Amygdala (tissue), 56 donors: Measurements from ENCODE around the gene PPBP.
"Not testable (repeated sequence)": the region's sequence is repeated elsewhere in the genome, so short reads cannot be mapped to it uniquely, and the experiment has no call there.

Experiments used
- DNase-seq, 56 donors: peaks; one replicate each; lab custom pipeline; 2025; lab: John Stamatoyannopoulos, UW

Gene PPBP

DNA sequence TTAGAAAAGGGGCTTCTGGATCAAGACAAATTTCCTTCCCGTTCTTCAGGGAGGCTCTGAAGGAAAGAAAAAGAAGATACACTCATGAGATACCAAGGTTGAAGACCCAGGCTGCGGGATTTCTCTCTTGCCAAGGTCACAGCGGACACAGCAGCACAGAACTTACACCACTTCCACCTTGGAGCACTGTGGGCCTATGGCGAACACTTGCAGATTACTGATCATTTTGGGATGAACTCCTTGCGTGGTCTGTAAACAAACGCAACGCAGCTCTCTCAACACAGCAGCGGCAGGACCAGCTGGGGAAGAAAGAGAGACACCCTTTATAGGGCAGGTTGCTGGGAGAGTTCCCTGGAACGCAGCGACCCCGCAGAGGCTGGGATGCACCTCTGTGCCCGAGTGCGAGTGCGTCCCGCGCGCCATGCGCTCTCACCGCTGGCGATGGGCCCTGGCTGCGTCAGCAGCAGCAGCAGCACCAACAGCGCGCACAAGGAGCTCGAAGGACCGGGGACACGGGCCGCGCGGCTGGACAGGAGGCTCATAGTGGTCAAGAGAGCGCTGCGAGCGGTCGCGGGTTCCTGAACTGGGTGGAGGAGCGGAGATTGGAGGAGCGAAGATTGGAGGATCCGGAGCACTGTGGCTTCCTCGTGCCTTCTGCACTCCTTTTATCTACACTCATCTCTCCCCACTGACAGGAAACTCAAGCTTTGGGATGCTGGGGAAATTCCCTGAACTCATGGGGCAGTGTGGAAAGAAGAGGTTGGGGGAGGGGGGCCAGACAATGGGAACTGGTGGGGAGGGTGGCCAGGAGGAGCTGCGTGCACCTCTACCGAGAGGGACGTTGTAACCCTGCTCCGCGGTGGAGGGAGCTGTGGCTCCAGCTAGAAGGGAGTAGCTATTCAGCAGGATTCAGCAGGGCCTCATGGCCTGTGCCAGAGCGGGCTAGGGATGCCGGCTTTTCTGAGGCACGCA, 10.3 kb upstream of the PPBP start, which contains the start of gene CXCL5:
Gene CXCL5 (minus strand): TSS at position 638 of the 972 bp plus-strand sequence. CDS start 96 bp downstream, at position 542.
- peak in 24 of 56 donors; percentile 1 to 62 (median 14) for DNase-seq

DNA sequence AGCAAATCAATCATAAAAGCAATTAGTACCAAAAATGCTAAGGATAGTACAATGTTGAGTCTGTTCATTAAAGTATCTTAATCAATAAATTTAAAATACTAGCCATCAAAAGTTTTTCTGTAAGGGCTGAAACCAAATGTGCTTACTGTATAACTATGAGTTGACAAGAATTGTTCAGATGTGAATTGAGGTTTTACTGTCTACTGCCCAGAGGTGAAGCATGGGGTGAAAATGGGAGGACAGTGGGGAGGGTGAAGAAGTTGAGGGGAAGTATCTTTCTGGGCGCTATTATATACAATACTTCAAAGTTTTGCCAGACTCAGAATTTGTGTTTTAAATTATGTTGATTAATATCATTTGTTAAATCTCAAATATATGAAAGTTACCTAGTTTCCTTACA, 4.1 kb upstream of the PPBP start:
- DNase-seq = no peak

DNA sequence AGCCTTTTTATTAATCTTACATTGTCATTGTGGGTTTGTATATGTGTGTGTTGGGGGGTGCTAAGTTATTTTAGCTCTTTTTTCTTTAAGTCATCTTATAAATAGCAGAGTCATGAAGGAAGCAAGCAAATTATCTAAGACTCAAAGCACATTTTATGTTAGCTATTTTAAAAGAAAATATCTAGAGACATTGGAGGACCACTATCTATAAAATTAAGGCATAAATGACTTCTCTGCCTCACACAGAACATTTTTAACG, 3.7 kb upstream of the PPBP start:
- no peak for DNase-seq

DNA sequence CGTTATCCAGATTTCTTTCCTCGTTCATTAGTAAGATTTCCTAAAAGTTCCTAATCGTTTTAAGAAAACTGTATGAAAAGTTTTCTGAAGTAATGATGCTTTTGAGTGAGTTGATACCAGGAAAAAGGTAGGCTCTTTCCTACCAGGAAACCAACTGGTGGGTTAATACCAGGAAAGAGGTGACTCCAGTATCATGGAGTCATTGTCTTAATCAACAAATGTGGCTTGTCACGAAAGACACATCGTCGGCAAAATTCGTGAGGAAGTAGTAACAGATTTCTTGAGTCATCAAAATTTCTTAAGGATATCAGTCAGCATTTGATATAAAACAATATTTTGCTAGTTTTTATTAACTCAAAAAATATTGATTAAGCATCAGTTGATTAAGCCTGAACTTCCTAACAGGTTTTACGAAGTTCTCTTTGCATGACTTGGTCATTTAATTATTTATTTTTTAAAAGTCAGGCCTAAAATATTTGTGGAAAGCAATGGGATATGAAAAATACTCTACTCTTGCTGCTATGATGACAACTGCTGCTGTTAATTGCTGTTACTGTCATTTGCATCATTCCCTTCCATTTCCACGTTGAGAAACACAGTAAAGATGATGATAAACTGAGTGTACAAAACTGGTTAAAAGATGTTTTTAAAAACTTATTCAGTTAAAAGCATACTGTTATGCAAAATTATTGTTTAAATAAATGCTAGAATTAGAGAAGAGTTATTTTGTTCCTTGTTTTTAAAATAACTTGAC, 3.2 kb upstream of the PPBP start:
- DNase-seq = no peak

DNA sequence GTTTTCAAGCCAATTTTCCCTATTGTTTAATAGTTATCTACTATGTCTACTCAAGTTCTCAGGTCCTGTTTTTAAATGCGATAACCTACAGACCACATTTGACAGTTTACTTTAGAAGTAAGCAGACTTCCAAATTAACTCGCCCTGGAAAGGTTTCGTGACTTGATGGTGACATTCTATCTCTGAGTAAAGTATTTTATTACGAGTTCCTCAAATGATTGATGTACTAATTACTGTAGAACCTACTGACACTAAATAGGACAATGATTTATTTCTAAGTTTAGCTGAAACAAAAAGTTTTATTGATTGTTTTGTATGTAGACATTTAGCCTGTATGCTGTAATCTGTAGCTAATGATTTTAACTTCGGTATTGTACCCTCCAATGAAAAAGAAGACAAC, 1.9 kb upstream of the PPBP start:
- no peak for DNase-seq

DNA sequence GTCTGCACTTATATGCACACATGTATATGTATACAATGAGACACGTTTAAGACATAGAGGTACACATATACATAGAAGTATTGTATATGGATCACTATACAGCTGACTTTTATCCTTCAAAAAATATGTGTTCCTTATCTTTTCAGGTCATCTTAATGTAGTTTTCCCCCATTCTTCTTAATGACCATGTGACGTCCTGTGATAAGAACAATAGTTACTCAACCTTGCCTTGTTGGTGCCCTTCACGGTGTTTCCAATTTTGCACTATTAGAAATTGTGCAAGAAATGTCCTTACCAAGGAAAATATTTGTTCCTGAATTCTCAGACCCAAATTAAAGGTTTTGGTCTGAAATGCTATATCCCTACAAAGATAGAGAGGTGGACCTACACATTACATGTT, 1.0 kb upstream of the PPBP start:
- DNase-seq = no peak

DNA sequence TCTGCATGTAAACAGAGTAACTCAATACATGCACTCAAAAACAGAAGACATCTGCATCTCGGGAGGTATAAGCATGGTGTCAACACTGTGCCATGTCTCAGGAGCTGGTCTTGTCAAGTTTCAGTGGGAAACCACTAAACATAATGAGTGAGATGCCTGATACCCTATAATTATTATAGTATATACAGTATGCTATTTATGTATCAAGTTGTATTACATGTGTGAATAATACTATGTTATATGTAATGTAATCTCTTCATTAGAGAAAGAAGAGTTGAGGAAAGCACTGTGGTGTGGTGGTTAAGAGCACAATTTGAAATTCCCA, 2.5 kb downstream of the PPBP start:
- no peak for DNase-seq

DNA sequence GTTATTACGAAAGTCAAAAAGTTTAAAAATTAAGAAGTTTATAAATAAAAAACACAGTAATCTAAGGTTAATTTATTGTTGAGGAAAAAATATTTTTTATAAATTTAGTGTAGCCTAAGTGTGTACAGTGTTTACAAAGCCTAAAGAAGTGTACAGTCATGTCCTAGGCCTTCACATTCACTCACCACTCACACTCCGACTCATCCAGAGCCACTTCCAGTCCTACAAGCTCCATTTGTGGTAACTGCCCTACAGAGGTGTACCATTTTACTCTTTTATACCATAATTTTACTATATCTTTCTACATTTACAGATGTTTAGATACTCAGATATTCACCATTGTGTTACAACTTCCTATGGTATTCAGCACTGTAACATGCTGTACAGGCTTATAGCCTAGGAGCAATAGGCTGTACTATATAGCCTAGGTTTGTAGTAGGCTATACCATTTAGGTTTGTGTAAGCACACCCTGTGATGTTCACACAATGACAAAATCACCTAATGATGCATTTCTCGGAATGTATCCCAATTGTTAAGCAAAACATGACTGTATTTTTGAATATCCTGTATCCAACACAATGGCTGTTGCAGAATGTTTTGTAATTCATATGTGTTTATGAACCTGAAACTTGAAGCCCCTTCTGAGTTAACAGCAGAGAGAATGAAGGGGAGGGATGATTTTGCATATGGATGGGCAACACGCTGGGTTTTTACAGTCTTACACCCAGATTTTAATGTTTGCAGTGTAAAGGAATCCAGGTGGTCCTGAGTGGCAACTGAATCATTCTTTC, 3.1 kb downstream of the PPBP start:
- no peak for DNase-seq

DNA sequence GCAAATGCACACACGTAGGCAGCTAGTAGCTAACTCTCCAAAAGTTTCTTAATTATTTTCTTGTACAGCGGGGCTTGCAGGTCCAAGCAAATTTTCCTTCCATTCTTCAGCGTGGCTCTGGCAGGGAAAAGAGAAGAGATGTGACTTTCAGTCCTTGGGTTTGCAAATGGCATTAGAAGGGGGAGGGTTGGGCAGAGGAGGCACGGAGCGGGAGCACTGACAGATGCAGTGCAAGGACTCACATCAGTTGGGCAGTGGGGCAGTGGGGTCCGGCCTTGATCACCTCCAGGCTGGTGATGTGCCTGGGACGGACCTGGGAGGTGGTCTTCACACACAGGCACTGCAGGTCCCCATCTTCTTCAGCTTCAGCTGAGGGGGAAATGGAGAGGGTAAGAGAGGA, 6.8 kb downstream of the PPBP start:
- DNase-seq = not testable (repeated sequence)

DNA sequence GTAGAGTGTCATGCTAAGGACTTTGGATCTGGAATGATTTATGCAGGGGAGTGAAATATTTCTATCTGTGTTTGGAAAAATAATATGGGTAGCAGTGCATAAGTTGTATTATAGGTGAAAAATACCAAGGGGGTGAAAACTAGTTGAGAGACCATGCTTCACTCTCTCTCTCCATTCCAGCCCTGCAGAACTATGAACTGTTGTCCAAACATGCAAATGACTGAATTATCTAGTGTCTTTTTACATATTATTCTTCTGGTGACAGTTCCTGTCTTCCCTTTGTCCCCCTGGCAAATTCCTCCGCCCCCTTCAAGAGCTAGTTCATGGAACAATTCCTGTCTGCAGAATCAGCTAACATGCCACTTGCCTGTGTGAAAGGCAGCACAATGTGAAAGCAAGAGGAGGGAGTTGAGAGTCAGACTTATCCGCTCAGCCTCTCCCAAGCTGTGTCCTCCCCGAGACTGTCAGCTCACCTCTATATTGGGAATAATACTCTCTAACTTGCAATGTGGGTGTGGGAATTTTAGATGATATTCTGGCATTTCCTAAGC, 8.5 kb downstream of the PPBP start:
- no peak for DNase-seq

DNA sequence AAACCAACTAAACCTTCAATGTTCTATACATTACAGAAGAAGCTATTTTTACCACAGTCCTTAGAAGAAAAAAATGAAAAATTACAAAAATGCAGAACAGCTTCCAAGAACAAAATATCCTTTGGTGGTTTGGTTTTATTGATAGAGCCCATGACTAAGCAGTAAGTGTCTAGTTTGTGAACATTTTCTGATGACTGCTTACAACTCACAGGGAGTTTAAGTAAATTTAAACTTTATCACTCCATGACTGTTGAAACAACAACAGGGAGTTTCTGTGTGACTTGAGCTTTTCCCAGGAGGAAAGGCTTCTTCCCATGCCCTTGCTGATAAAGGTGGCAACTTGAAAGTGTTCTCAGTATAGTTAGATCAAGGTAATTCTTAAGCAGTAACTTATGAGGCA, 9.1 kb downstream of the PPBP start:
- DNase-seq = no peak

DNA sequence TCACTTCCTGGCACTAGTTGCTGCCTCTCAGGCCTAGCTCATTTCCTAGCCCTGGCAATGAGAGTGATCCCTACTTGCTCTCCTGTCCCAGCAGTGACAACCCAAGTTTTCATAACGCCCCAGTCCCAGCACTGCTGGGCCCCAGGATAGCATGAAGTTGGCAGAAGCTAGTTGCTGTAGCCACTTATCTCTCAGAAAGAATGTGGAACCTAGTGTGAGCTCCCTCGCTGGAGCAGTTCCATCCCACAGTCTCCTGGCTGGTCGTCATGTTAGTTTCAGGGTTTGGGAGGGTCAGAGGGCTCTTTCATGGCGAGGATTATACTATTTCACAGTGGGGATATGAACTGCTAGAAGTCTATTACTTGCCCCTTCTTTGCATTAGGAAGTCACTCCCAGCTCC, 11.3 kb downstream of the PPBP start:
- DNase-seq = no peak

DNA sequence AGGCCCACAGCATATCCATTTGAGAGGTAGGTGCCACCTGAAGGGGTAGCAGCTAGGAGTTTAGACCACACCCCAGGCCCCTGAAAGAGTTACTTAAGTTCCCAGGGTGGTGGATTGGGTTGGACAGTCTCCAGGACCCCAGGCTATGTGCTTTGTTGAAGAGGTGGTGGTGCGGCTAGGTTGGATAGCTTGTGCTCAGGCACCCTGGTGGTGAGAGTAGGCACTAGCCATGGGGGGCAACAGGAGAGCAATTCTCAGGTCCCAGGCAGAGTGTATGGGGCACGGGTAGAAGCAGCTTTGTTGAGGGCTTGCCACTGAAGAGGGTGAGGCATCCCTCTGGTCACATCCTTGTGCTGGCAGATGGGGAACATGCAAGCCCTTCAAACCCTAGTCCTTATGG, 11.8 kb downstream of the PPBP start:
- DNase-seq = no peak

DNA sequence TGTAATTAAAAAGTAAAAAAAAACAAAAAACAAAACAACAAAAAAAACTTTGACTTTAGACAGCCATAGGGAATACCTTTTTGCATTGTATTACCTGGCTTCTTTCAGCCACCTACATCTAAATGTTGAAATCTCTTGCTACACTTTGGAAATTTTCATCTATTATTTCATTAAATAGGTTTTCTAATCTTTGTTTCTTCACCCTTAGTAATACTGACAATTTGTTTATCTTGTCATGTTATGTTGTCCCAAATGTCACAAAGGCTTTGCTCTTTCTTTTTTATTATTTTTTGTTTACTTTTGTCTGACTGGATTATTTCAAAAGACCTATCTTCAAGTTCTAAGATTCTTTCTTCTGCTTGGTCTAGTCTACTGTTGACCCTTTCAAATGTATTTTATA, 13.6 kb downstream of the PPBP start:
- no peak for DNase-seq

DNA sequence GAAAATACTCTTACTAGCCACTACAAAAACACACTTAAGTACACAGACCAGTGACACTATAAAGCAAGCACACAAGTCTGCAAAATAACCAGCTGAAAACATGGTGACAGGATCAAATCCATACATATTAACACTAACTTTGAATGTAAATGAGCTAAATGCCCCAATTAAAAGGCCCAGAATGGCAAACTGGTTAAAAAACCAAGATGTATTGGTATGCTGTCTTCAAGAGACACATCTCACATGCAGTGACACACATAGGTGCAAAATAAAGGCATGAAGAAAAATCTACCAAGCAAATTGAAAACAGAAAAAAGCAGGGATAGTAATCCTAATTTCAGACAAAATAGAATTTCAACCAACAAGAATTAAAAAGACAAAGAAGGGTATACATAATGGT, 17.0 kb downstream of the PPBP start:
- no peak for DNase-seq

DNA sequence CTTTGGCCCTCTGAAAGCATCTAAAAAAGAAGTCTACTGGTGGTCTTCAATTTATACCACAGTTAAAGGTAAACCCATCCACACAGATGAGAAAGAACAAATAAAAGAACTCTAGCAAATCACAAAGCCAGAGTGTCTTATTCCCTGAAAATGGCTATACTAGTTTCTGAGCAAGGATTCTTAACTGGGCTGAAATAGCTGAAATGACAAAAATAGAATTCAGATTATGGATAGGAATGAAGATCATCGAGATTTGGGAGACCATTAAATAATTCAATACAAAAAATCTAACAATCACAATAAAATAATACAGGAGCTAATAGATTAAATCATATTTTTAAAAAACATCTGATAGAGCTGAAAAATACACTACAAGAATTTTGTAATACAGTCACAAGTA, 18.0 kb downstream of the PPBP start:
- DNase-seq = no peak

DNA sequence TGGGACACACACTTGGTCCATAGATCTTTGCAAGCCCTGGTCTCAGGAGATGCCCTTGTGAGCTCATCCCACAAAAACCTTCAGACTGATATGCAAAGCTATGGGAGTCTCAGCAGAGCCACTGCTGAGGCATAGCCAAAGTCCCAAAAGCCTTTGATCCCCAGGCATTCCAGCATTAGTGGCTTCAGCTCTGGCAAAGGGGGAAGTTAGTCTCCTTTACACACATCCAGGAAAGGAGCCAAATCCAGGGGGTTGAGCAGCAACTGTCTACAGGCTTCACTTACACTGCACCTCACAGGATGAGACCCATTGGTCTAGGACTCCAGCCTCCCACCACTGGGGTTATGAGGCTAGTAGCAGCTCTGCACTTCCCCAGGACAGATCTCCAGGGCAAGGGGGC, 20.1 kb downstream of the PPBP start:
- no peak for DNase-seq

DNA sequence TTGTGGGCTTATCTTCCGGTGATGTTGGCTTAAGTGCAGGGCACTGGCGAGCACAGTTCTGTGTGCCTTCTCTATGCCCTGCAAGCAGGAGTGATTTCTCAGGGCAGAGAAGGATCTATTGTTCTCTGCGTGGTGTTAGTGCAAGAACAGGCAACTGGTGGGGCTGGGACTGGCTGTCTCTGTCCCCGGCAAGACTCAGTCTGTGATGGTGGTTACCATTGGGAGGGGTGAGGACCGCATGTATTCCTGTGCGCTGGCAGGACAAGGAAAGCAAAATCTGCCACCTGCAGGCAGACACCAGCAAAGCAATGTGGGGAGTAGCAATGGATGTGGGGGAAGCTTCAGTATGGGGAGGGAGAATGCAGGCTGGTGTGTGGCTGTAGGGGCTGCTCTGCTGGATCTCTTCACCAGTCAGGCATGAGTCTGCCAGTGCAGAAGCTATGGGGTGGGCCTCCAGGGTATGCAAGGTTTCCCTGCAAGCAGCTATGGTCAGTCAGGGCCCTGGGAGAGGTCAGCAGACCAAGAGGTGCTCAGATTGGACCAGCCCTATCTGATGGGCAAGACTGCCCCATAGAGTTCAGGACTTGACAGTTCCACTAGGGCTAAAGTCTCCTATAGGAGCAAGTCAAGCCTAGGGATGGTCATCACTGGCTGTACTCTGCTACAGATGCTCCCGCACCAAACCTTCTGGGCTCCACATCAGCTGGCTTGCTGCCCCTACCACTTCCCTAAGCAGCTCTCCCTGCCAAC, 23.0 kb downstream of the PPBP start:
- DNase-seq = no peak

DNA sequence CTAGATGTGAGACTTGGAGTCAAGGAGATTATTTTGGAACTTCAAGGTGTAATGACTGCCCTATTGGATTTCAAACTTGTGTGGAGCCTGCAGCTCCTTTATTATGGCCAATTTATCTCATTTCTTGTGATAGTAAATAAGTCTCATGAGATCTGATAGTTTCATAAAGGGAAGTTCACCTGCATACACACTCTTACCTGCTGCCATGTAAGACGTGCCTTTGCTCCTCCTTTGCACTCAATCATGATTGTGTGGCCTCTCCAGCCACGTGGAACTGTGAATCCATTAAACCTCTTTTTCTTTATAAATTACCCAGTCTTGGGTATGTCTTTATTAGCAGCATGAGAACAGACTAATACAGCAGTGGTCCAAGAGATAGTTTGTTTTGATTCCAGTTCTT, 25.3 kb downstream of the PPBP start:
- no peak for DNase-seq

DNA sequence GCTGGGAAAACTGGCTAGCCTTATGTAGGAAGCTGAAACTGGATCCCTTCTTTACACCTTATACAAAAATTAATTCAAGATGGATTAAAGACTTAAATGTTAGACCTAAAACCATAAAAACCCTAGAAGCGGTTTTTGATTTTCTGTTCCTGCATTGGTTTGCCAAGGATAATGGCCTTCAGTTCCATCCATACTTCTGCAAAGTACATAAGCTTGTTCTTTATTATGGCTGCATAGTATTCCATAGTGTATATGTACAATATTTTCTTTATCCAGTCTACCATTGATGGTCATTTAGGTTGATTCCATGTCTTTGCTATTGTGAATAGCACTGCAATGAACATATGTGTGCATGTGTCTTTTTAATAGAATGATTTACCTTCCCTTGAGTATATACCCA, 28.9 kb downstream of the PPBP start:
- DNase-seq = not testable (repeated sequence)
